ENCODE measurements around the gene KIRREL1. TPM values are rescaled to one million over a fixed set of nuclear protein-coding genes. Genes with fewer than 3 reads are reported as not detected.

The KIRREL1 gene
- total RNA-seq, 1 donor, result under 0.01 TPM

DNA sequence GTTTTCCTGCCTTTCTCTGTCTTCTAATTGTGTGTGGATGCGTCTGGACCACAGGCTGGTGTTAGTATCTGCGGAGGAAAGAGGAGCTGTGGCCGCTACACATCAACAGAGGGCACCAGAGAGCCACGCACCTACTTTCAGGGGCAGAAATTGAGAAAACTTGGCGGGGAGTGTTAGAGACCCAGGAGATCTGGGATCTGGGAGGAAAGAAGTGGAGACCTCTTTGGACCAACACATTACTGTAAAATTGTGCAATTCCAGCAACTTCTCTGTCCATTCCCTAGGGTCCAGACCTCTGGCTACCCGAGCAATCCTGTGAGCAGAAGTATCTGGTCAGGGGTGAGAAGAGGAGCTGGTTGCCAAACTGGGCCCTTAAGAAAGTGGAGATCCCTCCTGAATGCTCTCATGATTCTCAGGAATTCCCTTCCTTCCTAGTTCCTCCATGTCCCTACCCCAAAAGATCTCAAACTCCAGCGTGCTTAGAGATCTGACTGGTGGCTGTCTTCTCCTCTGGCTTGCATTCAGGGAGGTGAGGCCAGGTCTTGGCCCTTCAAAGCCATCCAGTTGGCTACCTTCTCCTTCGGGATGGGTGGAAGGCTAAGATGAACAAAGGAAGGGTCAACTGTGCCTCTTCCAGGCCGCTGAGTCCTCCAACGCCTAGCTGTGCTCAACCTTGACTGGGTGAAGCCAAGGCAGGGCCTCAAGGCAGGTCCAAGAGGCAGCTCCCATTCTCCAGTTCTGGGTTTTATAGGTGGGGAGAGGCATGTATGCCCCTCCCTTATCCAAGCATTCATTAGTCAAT, 1.2 kb upstream of the KIRREL1 start:
- Histone ChIP-seq H3K4me1 (ENCODE audit: insufficient read depth, low read length) (no peaks in the 10 kb centered on the region), H3K27me3 (ENCODE audit: insufficient read depth, low read length) (peaks cover 35% of the 10 kb centered on the region), H3K9me3 (ENCODE audit: low read depth, low read length) (no peaks in the 10 kb centered on the region), H3K4me3 (ENCODE audit: low read length) (no peak overlapping the region)

DNA sequence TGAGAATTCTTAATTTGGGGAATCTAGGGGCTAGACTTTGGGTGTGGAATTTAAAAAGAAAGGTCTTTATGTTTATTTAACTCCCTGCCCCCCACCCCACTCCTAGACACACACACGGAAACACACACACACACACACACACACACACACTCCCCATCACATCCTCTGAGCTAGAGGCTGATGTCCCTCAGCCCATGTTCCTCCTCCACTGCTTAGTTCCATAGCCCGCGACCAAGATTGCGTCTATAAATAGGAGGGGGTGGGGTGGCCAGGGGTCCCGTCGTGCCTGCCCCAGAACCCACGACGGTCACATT, 655 bp upstream of the KIRREL1 start:
- Histone ChIP-seq H3K27me3 (ENCODE audit: insufficient read depth, low read length) (peaks cover 35% of the 10 kb centered on the region), H3K4me1 (ENCODE audit: insufficient read depth, low read length) (no peaks in the 10 kb centered on the region), H3K9me3 (ENCODE audit: low read depth, low read length) (no peaks in the 10 kb centered on the region), H3K4me3 (ENCODE audit: low read length) (no peak overlapping the region)

DNA sequence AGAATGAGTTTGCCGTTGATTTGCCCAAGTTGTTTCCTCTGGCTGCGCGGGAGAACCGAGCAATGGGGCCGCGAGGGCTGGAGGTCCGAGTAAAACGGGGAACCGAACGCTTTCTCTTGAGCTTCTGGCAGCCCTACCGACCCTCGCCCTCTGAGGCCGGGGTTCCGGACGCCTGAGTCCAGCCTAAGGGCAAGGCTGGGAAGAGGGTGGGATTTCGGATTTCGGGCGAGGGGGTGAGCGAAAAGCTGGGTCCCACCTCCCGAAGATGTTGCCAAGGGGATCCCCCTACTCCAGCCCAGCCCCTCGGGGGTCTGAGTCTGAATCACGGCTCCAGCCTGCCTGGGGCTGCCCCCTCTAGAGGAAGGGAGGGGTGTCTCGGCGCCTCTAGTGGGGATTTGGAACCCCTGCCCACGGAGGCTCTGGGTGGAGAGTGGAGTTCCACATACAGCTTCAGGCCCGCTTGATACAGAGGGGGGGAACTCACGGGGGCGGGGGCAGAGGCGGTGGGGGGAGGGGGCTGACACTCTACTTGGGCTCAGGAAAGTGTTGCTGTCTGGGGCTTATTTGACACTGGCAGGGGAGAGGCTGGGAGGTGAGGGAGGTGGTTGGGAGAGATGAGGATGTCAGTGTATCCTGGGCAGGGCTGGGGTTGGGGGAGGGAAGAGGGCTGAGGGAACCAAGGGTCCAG, 617 bp downstream of the KIRREL1 start:
- H3K4me1 ChIP-seq (ENCODE audit: insufficient read depth, low read length), result no peaks in the 10 kb centered on the region
- H3K27me3 ChIP-seq (ENCODE audit: insufficient read depth, low read length), result peaks cover 32% of the 10 kb centered on the region
- H3K4me3 ChIP-seq (ENCODE audit: low read length), result no peak overlapping the region

DNA sequence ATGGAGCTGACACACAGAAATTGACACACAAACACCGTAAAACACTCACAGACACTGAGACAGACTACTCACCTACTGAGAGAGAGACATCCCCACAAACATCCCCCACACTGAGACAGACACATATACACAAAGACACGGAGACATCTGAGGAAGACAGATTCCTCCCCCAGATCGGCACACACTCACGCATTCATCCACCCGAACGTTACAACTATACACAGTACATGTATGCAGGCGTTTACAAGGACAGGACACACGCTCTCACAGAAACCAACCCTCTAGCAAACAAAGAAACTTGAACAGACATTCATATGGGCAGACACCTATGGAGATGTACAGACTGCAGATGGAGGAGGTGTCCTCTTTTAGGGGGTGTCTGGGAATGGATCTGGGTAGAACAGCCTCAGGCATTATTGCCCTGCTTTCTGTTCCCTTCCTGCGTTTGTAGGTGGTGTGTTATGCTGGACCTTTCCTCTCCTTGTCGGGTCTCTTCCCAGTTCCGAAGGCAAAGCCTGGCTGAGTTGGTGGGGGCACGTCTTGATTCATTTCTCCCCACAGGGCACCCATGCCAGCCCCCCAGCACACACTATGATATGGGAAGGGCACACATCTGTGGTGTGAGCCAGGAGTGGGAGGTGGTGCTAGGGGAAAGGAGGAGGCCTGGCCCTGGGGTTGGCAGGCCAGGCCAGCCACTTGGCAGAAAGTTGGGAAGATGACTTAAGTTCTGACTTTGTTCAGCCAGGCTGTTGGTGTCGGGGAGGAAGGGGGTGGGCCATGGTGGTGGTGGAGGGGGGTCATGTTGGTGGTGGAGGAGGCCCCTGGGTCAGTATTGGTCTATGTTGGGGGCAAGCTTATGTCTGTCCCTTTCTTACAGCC, 1.5 kb downstream of the KIRREL1 start:
- Histone ChIP-seq H3K4me3 (ENCODE audit: low read length) (no peak overlapping the region), H3K4me1 (ENCODE audit: insufficient read depth, low read length) (no peaks in the 10 kb centered on the region), H3K27me3 (ENCODE audit: insufficient read depth, low read length) (peaks cover 31% of the 10 kb centered on the region), H3K9me3 (ENCODE audit: low read depth, low read length) (no peaks in the 10 kb centered on the region)

More for the DNA sequence above, 617 bp downstream of the KIRREL1 start:
- H3K9me3 ChIP-seq (ENCODE audit: low read depth, low read length), result no peaks in the 10 kb centered on the region

DNA sequence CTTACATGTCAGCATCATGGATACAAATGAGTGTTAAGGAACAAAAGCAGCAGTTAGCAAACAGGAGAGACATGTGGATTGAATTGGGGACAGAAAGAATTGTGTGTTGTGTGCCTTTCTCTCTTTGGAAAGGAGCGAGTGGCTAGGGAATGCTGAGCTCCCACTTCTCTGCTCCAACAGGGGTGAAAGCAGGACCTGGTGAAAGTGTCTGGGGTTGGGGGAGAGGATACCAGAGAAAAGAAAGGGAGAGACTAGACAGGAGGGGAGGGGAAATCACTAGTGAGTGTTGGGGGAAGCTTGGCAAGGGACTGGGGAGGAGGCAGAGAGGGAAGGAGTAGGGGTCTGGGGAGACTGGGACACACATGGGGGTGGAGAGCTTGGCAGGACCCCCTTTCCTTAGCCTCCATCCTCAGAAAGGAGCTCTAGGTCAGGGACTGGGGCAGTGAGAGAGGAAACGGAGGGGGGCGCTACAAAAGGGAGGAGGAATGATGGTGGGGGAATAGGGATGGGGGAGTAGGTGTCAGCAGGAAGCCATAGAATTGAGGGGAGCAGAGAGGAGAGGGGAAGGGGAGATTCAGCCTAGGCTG, 2.2 kb downstream of the KIRREL1 start:
- no peak overlapping the region for H3K4me3 ChIP-seq (ENCODE audit: low read length)
- H3K4me1 ChIP-seq (ENCODE audit: insufficient read depth, low read length), result no peaks in the 10 kb centered on the region
- no peaks in the 10 kb centered on the region for H3K9me3 ChIP-seq (ENCODE audit: low read depth, low read length)
- peaks cover 29% of the 10 kb centered on the region for H3K27me3 ChIP-seq (ENCODE audit: insufficient read depth, low read length)

DNA sequence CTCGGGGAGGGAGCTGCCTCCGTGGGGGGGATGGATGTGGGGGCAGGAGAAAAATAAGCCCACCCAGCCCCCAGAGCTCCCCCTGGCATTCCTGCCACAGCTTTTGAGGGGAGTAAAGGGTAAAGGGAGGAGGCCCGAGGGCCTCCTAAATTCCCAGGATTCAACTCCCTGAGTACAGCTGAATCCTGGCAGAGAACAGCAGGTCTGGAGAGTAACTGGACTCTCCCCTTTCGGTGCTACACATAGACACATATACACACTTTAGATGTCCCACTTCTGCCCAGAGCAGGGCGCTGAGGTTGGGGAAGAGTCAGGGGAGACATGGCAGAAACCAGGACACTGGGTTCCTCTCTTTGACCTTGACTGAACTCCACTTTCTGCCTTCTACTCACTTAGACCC, 3.0 kb downstream of the KIRREL1 start:
- Histone ChIP-seq H3K27me3 (ENCODE audit: insufficient read depth, low read length) (peaks cover 25% of the 10 kb centered on the region), H3K4me3 (ENCODE audit: low read length) (no peak overlapping the region), H3K9me3 (ENCODE audit: low read depth, low read length) (no peaks in the 10 kb centered on the region), H3K4me1 (ENCODE audit: insufficient read depth, low read length) (no peaks in the 10 kb centered on the region)

DNA sequence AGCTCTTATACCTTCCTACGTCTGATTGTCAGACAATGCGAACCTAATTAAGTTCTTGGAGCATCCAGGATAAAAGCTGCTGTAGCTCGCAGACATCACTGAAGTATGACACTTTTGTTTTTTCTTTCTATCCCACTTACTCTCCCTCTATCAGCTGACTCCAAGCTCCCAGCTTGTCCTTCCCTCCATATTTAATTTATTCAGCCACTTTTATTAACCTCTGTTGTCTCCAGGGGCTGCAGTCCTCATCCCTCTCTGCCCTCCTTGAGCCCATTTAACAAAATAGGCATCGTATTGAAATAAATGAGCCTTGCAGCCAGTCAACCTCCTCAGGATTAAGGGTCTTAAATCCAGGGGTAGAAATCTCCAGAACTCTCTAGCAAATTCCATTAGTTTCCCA, 7.1 kb downstream of the KIRREL1 start:
- Histone ChIP-seq H3K9me3 (ENCODE audit: low read depth, low read length) (no peaks in the 10 kb centered on the region), H3K27me3 (ENCODE audit: insufficient read depth, low read length) (no peaks in the 10 kb centered on the region), H3K4me3 (ENCODE audit: low read length) (no peak overlapping the region), H3K4me1 (ENCODE audit: insufficient read depth, low read length) (no peaks in the 10 kb centered on the region)

DNA sequence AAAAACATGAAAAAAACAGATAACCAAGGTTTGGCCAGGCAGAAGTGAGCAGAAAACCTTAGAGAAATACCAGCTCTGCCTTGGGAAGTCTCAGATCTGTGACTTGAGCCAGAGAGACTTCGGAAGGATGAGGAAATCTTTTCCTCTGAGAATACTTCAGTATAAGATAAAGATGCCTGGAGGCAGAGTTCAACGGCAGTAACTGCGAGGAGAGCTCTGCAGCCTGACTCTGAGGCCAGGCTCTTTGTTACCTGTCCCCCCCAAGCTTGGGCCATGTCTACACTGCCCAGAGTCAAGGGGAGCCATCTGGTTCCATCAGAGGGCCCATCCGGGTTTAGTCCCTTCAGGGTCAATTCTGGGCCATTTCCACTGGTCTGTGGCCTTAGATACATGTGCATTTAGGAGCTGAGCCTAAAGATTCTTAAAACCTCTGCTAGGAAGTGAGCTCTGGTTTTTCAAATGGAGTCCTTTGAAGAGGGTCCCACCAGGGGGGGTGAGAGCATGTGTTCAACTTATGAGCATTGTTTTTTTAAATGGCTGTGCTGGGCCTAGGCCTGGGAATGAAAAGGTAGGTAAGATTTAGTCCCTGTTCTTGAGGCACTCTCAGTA, 8.7 kb downstream of the KIRREL1 start:
- no peaks in the 10 kb centered on the region for H3K4me1 ChIP-seq (ENCODE audit: insufficient read depth, low read length)

DNA sequence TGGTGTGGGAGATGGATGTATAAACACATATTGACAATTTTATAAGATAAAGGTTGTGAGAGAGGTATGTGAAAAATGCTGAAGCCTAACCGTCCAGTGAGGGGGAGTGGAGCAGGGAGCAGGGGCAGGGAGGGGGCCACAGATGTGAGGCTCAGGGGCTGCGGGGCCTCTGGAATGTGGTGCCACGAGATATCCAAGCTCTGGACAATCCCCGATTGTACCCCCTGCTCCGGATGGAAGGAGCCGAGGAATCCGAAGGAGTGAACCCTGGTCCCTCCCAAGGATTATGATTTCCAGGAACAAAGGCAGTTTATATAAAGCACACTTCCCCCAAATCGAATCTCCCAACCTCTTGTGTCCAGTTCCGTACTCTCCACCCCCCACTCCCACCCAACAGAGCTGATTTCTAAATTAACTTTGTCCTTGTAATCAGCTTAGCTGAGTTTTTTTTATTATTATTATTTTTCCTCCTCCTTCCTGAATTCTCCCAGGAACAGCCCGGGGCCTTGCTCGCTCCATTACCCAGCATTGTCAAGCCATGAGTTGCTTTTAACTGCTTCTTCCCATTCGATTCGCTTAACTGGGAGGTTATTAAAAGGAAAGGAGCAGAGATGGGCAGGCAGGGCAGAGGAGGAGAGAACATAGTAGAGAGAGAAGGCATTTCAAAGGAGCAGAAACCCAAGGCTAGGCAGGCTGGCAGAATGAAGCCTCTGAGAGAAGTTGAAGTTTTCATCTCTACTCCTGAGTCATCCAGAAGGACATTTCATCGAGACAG, 9.4 kb downstream of the KIRREL1 start:
- Histone ChIP-seq H3K9me3 (ENCODE audit: low read depth, low read length) (no peaks in the 10 kb centered on the region), H3K4me1 (ENCODE audit: insufficient read depth, low read length) (no peaks in the 10 kb centered on the region), H3K4me3 (ENCODE audit: low read length) (no peak overlapping the region), H3K27me3 (ENCODE audit: insufficient read depth, low read length) (no peaks in the 10 kb centered on the region)

More for the DNA sequence above, 8.7 kb downstream of the KIRREL1 start:
- Histone ChIP-seq H3K27me3 (ENCODE audit: insufficient read depth, low read length) (no peaks in the 10 kb centered on the region), H3K4me3 (ENCODE audit: low read length) (no peak overlapping the region), H3K9me3 (ENCODE audit: low read depth, low read length) (no peaks in the 10 kb centered on the region)

DNA sequence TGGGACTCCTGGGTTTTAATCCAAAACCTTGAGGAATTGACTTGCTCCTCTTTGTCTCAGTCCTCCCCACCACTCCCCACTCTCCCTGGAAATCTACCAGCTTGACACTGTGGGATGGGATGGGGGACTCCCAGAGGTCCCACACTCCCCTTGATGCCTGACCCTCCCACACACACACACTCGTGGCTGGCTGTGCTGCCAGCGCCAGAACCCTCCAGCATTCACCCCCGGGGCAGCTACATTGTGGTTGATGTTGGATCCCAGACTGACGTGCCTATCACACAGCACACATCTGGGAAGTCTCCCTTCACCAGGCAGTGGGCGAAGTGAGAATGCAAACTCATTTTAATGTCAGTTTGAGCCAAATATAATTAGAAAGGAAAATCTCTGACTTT, 10.0 kb downstream of the KIRREL1 start:
- Histone ChIP-seq H3K4me1 (ENCODE audit: insufficient read depth, low read length) (no peaks in the 10 kb centered on the region), H3K4me3 (ENCODE audit: low read length) (no peak overlapping the region), H3K27me3 (ENCODE audit: insufficient read depth, low read length) (no peaks in the 10 kb centered on the region), H3K9me3 (ENCODE audit: low read depth, low read length) (no peaks in the 10 kb centered on the region)

DNA sequence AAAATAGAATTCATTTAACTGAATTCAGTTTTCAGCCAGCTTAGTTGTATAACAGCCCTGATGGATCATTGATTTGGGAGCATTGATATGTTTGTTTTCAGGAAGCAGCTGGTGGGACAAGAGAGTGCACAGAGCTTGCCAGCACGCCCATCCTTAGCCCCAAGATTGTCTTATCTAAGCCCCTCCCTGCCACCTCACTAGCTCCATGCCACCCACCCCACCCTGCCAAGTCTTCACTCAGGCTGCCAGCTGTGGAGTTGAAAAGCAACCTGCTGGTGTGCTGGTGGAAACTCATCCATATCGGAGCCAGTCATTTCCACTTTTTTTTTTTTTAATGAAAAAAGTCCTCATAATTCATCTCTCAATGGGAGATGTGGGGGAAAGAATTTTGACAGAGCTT, 11.8 kb downstream of the KIRREL1 start:
- H3K4me3 ChIP-seq (ENCODE audit: low read length), result no peak overlapping the region
- no peaks in the 10 kb centered on the region for H3K9me3 ChIP-seq (ENCODE audit: low read depth, low read length)
- H3K27me3 ChIP-seq (ENCODE audit: insufficient read depth, low read length), result no peaks in the 10 kb centered on the region
- no peaks in the 10 kb centered on the region for H3K4me1 ChIP-seq (ENCODE audit: insufficient read depth, low read length)

DNA sequence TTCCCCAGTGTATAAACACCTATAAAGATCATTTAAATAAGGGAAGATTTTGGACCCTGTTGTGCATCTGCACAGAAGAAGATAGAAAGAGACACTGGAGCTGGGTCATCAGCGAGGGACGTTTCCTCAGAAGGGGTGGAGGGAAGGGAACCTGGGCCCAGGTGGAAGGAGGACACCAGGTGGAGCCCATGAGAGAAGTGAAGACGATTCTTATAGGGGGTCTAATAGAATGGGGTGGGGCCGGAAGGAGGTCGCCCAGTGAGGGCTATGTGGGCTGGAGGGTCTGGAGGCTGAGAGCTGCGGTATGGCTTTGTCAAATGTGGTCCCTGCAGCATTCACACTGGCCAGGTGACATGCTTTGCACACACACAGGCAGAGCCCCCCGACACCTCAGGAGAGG, 13.7 kb downstream of the KIRREL1 start:
- no peaks in the 10 kb centered on the region for H3K9me3 ChIP-seq (ENCODE audit: low read depth, low read length)
- no peak overlapping the region for H3K4me3 ChIP-seq (ENCODE audit: low read length)
- no peaks in the 10 kb centered on the region for H3K27me3 ChIP-seq (ENCODE audit: insufficient read depth, low read length)
- H3K4me1 ChIP-seq (ENCODE audit: insufficient read depth, low read length), result no peaks in the 10 kb centered on the region

DNA sequence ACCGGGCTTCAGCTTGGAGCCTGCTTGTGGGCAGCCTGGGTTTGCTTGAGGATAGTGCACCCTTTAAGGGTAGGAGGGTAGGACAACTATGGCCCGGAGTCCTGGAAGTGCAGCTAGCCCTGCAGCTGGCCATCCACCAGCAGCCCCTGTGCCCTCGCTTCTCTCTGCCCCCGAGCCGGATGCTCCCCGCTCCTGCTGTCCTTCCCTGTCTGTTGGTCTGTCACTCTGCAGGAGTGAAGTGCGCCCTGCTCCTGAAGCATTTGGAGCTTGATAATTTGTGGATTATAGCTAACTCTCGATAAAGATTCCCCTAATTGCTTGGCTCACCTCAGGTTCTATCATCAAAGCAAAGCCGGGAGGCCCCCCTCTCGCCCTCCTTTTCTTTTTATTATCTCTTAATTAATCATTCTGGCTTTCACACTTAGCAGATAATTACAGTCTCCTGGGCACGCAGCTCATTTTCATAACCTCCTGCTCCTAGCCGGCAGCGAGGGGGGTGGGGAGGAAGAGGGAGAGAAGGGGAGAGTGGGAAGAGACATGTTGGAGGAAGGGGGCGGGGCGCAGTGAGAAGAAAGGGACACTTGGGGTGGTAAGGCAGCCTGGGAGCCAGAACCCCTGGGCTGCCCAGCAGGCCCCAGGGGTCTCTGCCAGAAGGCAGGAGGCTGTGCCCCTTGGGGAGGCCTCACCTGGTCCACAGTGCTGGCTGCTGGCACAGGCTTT, 14.4 kb downstream of the KIRREL1 start:
- Histone ChIP-seq H3K27me3 (ENCODE audit: insufficient read depth, low read length) (no peaks in the 10 kb centered on the region), H3K4me1 (ENCODE audit: insufficient read depth, low read length) (no peaks in the 10 kb centered on the region), H3K4me3 (ENCODE audit: low read length) (no peak overlapping the region), H3K9me3 (ENCODE audit: low read depth, low read length) (no peaks in the 10 kb centered on the region)

All from mononuclear cell (primary cell).